ENCODE measurements around the gene PRSS27.

- TF ChIP-seq CTCF (optimal IDR thresholded peaks at IDR 0.05 in 1 of 3, IDR thresholded peaks at IDR 0.05 in 1 of 3, conservative IDR thresholded peaks at IDR 0.05 in 1 of 3; ENCODE audit: extremely low read depth in 1 of 3, insufficient read depth in 2 of 3, low read length in 3 of 3) = no peak
- TF ChIP-seq EZH2 (IDR thresholded peaks at IDR 0.05; ENCODE audit: low read length) = no peak
These were observed 41.4 kb upstream of the PRSS27 start for GRCh38 chr16:2761472-2761871.
